Caco-2 (cell line): ENCODE results near the gene SPATA32. TPM values are rescaled to one million over a fixed set of nuclear protein-coding genes. Genes with fewer than 3 reads are reported as not detected.
"Not testable (repeated sequence)": the region's sequence is repeated elsewhere in the genome, so short reads cannot be mapped to it uniquely, and the experiment has no call there.

ENCODE experiments used
- BruUV-seq: library from RNA; stranded (reverse); fragments of 400-500 nt; replicated peaks from 2 replicates; lab custom pipeline; 2021; lab: Mats Ljungman, UMichigan
- CTCF ChIA-PET: fragments of 300-600 bp; sonication (Branson Sonifier 250); formaldehyde crosslinking; loops from one replicate; lab custom pipeline; 2022; ENCODE audit warnings: antibody characterized with exemption; lab: Charles Lee
- POLR2A ChIA-PET: fragments of 300-600 bp; sonication (Branson Sonifier 250); formaldehyde crosslinking; loops from one replicate; lab custom pipeline; 2022; ENCODE audit warnings: antibody characterized with exemption; lab: Charles Lee
- DNase-seq, 2 experiments: peaks; one replicate each; pipeline versions ENCODE4 v3.0.0 to v3.0.0-alpha.2; 2020 to 2022
- H3K27me3 ChIP-seq: replicated peaks from 2 replicates; pipeline ENCODE4 v1.6.0; 2011; ENCODE audit warnings: low read length; ENCODE audit not compliant: control insufficient read depth, insufficient read depth
- H3K36me3 ChIP-seq: 2 replicates; pipeline ENCODE4 v1.5.1; 2011; ENCODE audit warnings: low read length; ENCODE audit not compliant: control insufficient read depth, insufficient read depth
- H3K4me1 ChIP-seq: fragments of 250-450 bp; sonication (Bioruptor Pico); 2 replicates; pipeline ENCODE4 v1.5.1; 2020; ENCODE audit warnings: mild to moderate bottlenecking
- H3K4me3 ChIP-seq: 2 replicates; pipeline ENCODE4 v1.5.1; 2011; ENCODE audit warnings: low read depth, mild to moderate bottlenecking, control low read depth, low read length
- H3K9me3 ChIP-seq: fragments of 250-450 bp; sonication (Bioruptor Pico); 2 replicates; pipeline ENCODE4 v1.5.1; 2020; ENCODE audit warnings: mild to moderate bottlenecking, moderate library complexity
- H3K27ac Mint-ChIP-seq: one replicate; pipeline ENCODE4 v1.8.0; 2022; ENCODE audit warnings: mixed read lengths; ENCODE audit not compliant: unreplicated experiment
- H3K27me3 Mint-ChIP-seq: one replicate; pipeline ENCODE4 v1.8.0; 2022; ENCODE audit warnings: mixed read lengths; ENCODE audit not compliant: insufficient read depth, unreplicated experiment
- H3K36me3 Mint-ChIP-seq: one replicate; pipeline ENCODE4 v1.8.0; 2022; ENCODE audit warnings: mild to moderate bottlenecking, mixed read lengths; ENCODE audit not compliant: insufficient read depth, unreplicated experiment
- H3K4me1 Mint-ChIP-seq: one replicate; pipeline ENCODE4 v1.8.0; 2022; ENCODE audit warnings: low read depth, mixed read lengths; ENCODE audit not compliant: unreplicated experiment
- H3K4me3 Mint-ChIP-seq: one replicate; pipeline ENCODE4 v1.8.0; 2022; ENCODE audit warnings: mild to moderate bottlenecking, moderate library complexity, mixed read lengths; ENCODE audit not compliant: unreplicated experiment
- H3K9me3 Mint-ChIP-seq: one replicate; pipeline ENCODE4 v1.8.0; 2022; ENCODE audit warnings: mixed read lengths; ENCODE audit not compliant: unreplicated experiment
- CTCF ChIP-seq, 2 experiments: fragments of 200-600 bp in 1 of 2; IDR thresholded peaks; 1 replicate in 1 of 2; 2 replicates in 1 of 2; pipeline versions ENCODE4 v1.5.1 to v1.8.0; 2011 to 2022; ENCODE audit warnings: antibody characterized with exemption in 1 of 2, control low read depth in 1 of 2, inconsistent platforms in 1 of 2, low read depth in 1 of 2, low read length in 1 of 2, mild to moderate bottlenecking in 1 of 2, moderate library complexity in 1 of 2; ENCODE audit not compliant: insufficient read depth in 1 of 2, severe bottlenecking in 1 of 2, unreplicated experiment in 1 of 2
- intact Hi-C: fragments of 100-400 bp; cut with micrococcal nuclease; formaldehyde crosslinking; loops from one replicate; pipeline ENCODE4 v1.10.0; 2022; ENCODE audit not compliant: unreplicated experiment
- total RNA-seq: library from RNA; stranded (reverse); gene quantifications from 2 replicates; pipeline ENCODE4 v1.2.3, GENCODE V29; 2022

SPATA32 gene
- total RNA-seq, 1 experiment from 2014 or later = not detected

- intact Hi-C loops = no loop called here
- no peak overlapping the region for H3K27ac Mint-ChIP-seq
- POLR2A ChIA-PET = no interaction called here
- DNase-seq = no peak
- Histone ChIP-seq H3K4me3 (no peak overlapping the region), H3K36me3 (peaks cover 2% of the 10 kb centered on the region; the same call in 1 of the 2 replicates), H3K9me3 (no peaks in the 10 kb centered on the region), H3K27me3 (no peaks in the 10 kb centered on the region), H3K4me1 (no peaks in the 10 kb centered on the region)
- CTCF ChIA-PET = interaction anchor here (0.6 to 2.5 kb wide), 3 partner anchors 8 to 100 kb away, joined by 3 to 7 read pairs (median 5); no protein-coding TSS in a partner anchor
- H3K4me1 Mint-ChIP-seq = no peaks in the 10 kb centered on the region
- no peak for TF ChIP-seq CTCF (IDR thresholded peaks at IDR 0.05; ENCODE audit: insufficient read depth in 1 of 2, low read depth in 1 of 2, low read length in 1 of 2, severe bottlenecking in 1 of 2, unreplicated experiment in 1 of 2)
- BruUV-seq = no TSS peak
- H3K27me3 Mint-ChIP-seq = no peaks in the 10 kb centered on the region
- no peaks in the 10 kb centered on the region for H3K9me3 Mint-ChIP-seq
- H3K4me3 Mint-ChIP-seq = no peak overlapping the region
- peaks cover 4% of the 10 kb centered on the region for H3K36me3 Mint-ChIP-seq
These were observed 6.5 kb downstream of the SPATA32 start for GRCh38 chr17:45255358-45255757.

- no peaks in the 10 kb centered on the region for H3K4me1 Mint-ChIP-seq
- CTCF ChIA-PET = no interaction called here
- BruUV-seq = no TSS peak
- peaks cover 2% of the 10 kb centered on the region; the same call in 1 of the 2 replicates for H3K36me3 ChIP-seq
- no peaks in the 10 kb centered on the region for H3K9me3 ChIP-seq
- H3K27me3 Mint-ChIP-seq = no peaks in the 10 kb centered on the region
- H3K9me3 Mint-ChIP-seq = no peaks in the 10 kb centered on the region
- H3K4me3 Mint-ChIP-seq = no peak overlapping the region
- H3K27ac Mint-ChIP-seq = no peak overlapping the region
- H3K4me3 ChIP-seq = no peak overlapping the region
- peaks cover 2% of the 10 kb centered on the region; the same call in 1 of the 2 replicates for H3K4me1 ChIP-seq
- peaks cover 4% of the 10 kb centered on the region for H3K36me3 Mint-ChIP-seq
- intact Hi-C loops = no loop called here
- H3K27me3 ChIP-seq = no peaks in the 10 kb centered on the region
- POLR2A ChIA-PET = interaction anchor here (0.5 kb wide), 1 partner anchor 119 kb away, joined by 5 read pairs; no protein-coding TSS in a partner anchor
- DNase-seq = no peak
- no peak for TF ChIP-seq CTCF (IDR thresholded peaks at IDR 0.05; ENCODE audit: insufficient read depth in 1 of 2, low read depth in 1 of 2, low read length in 1 of 2, severe bottlenecking in 1 of 2, unreplicated experiment in 1 of 2)
These were observed 8.0 kb downstream of the SPATA32 start for GRCh38 chr17:45253879-45254278.

- H3K27ac Mint-ChIP-seq, H3K4me3 ChIP-seq, H3K36me3 Mint-ChIP-seq, H3K36me3 ChIP-seq, BruUV-seq, H3K27me3 Mint-ChIP-seq, H3K9me3 ChIP-seq, H3K4me1 ChIP-seq, H3K27me3 ChIP-seq, CTCF ChIA-PET, intact Hi-C loops, H3K4me3 Mint-ChIP-seq, DNase-seq, H3K9me3 Mint-ChIP-seq, H3K4me1 Mint-ChIP-seq: not testable (repeated sequence)
- POLR2A ChIA-PET = interaction anchor here (0.5 kb wide), 1 partner anchor 119 kb away, joined by 5 read pairs; no protein-coding TSS in a partner anchor
These were observed 8.7 kb downstream of the SPATA32 start for GRCh38 chr17:45253237-45253636.
